Mucosa of rectum (tissue), 2 donors: ENCODE measurements around the gene MMP11.
"Not testable (repeated sequence)": the region's sequence is repeated elsewhere in the genome, so short reads cannot be mapped to it uniquely, and the experiment has no call there.

Experiments
- H3K27ac ChIP-seq, 2 donors: one replicate each; pipeline ENCODE4 v1.7.0; 2013; ENCODE audit warnings: inconsistent platforms in 2 of 2, low read depth in 2 of 2, low read length in 2 of 2
- H3K27me3 ChIP-seq, 2 donors: one replicate each; pipeline ENCODE4 v1.7.0; 2013; ENCODE audit warnings: low read length in 2 of 2; ENCODE audit not compliant: control insufficient read depth in 2 of 2, insufficient read depth in 2 of 2
- H3K36me3 ChIP-seq, 2 donors: one replicate each; pipeline ENCODE4 v1.7.0; 2013; ENCODE audit warnings: low read length in 2 of 2; ENCODE audit not compliant: control insufficient read depth in 2 of 2, insufficient read depth in 2 of 2
- H3K4me1 ChIP-seq, 2 donors: one replicate each; pipeline ENCODE4 v1.7.0; 2013; ENCODE audit warnings: low read length in 2 of 2, mild to moderate bottlenecking in 1 of 2; ENCODE audit not compliant: control insufficient read depth in 2 of 2, insufficient read depth in 2 of 2
- H3K4me3 ChIP-seq, 2 donors: one replicate each; pipeline ENCODE4 v1.7.0; 2013; ENCODE audit warnings: low read length in 2 of 2
- H3K9ac ChIP-seq, 2 donors: one replicate each; pipeline ENCODE4 v1.7.0; 2013; ENCODE audit warnings: low read length in 2 of 2, low read depth in 1 of 2, mild to moderate bottlenecking in 1 of 2
- H3K9me3 ChIP-seq, 2 donors: one replicate each; pipeline ENCODE4 v1.7.0; 2013; ENCODE audit warnings: low read length in 2 of 2; ENCODE audit not compliant: control insufficient read depth in 2 of 2
- donor health status: healthy.
- donor health status: Normal muscosa, but diverticular disease.

The MMP11 gene

DNA sequence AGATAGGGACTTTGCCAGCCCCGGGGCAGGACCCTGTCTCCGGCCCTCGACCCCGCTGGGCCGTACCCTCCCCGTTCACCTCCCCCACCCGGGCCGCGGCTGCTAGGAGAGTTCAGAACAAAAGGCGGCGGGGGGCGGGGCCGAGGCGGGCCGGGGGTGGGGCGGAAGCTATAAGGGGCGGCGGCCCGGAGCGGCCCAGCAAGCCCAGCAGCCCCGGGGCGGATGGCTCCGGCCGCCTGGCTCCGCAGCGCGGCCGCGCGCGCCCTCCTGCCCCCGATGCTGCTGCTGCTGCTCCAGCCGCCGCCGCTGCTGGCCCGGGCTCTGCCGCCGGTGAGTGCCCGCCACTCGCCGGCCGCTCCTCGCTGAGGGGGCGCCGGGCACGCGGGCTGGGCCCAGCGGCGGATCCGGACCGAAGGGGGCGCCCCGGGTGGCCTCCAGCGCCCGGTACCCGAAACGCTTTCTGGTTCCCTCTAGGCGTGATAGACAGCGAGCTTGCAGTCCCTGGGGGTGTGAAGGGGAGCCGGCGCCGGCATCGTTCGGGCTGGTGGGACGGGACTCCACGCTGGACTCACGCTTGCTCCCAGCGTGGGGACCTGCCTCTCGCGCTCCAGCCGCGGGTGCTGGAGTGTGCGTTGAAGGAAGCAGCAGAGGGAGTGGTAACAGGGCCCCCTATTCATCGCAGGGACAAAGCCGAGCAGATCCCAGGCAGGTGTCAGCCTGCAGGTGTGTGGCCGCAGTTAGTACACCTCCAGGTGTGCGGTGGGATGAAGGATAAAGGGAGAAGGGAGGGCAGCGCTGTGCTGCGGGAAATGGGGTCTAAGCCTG, at the start of gene MMP11:
Gene MMP11, plus strand, starts transcription at position 201 of the 825 bp plus-strand sequence. Its CDS starts 22 bp downstream, at position 223.
- Histone ChIP-seq H3K9ac (peak within 1 kb of the TSS; percentile 63 to 70), H3K4me1 (peaks cover 21 to 24% of the 10 kb centered on the region in 2 donors), H3K9me3 (no peaks in the 10 kb centered on the region), H3K27ac (peak within 1 kb of the TSS; percentile 23), H3K27me3 (peaks cover 0 to 6% of the 10 kb centered on the region in 2 donors), H3K36me3 (no peaks in the 10 kb centered on the region), H3K4me3 (peak within 1 kb of the TSS; percentile 62 to 65)

- not testable (repeated sequence) for H3K9ac ChIP-seq, H3K27ac ChIP-seq, H3K36me3 ChIP-seq, H3K27me3 ChIP-seq, H3K9me3 ChIP-seq, H3K4me1 ChIP-seq, H3K4me3 ChIP-seq
These were observed 44.5 kb upstream of the MMP11 start for GRCh38 chr22:23728108-23728507.

GRCh38 chr22:23737696-23738095, 35.0 kb upstream of the MMP11 start:
- H3K9ac ChIP-seq: no peak overlapping the region
- no peak overlapping the region for H3K27ac ChIP-seq
- H3K27me3 ChIP-seq: no peaks in the 10 kb centered on the region
- peaks cover 6% of the 10 kb centered on the region in 2 donors for H3K36me3 ChIP-seq
- H3K9me3 ChIP-seq: no peaks in the 10 kb centered on the region
- H3K4me3 ChIP-seq: no peak overlapping the region
- H3K4me1 ChIP-seq: no peaks in the 10 kb centered on the region

DNA sequence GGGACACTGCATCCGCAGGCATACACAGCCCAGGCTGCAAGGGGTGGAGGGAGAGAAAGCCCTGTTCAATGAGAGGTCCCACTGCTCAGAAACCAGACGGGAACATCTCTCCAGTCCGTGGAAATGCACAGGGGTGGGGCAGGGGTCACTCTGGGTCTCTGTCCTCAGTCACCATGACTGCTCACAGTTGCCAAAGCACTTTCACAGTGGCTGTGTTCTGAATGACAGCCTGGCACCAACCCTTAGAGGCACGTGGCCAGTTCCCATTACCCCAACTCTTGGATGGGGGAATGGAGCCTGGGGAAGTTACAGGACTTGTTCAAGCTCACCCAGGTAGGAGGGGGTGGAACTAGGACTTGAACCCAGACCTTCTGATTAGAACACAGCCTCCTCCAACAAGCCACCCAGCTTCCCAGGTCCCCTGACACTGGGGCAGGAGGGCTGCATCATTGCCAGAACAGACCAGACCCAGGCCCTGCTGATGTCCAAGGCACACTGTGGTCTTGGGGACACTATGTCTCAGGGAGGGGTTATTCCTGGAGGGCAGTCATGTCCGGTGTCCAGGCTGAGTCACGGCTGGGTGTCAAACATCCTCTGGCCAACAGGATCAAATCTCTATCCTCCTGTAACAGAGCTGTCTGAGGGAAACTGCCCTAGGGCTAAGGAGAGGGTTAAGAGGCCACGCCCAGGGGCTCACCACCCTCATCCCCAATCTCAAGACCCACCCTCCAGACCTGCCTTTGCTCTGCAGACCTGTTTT, 30.0 kb upstream of the MMP11 start:
- H3K27ac ChIP-seq: no peak overlapping the region
- no peaks in the 10 kb centered on the region for H3K27me3 ChIP-seq
- H3K36me3 ChIP-seq: peaks cover 25 to 28% of the 10 kb centered on the region in 2 donors
- H3K4me1 ChIP-seq: no peaks in the 10 kb centered on the region
- no peak overlapping the region for H3K4me3 ChIP-seq
- H3K9me3 ChIP-seq: no peaks in the 10 kb centered on the region
- no peak overlapping the region for H3K9ac ChIP-seq

GRCh38 chr22:23743303-23743705, 29.3 kb upstream of the MMP11 start:
- no peaks in the 10 kb centered on the region for H3K27me3 ChIP-seq
- H3K36me3 ChIP-seq: peaks cover 25 to 28% of the 10 kb centered on the region in 2 donors
- H3K9ac ChIP-seq: no peak overlapping the region
- no peak overlapping the region for H3K27ac ChIP-seq
- H3K4me3 ChIP-seq: no peak overlapping the region
- H3K9me3 ChIP-seq: no peaks in the 10 kb centered on the region
- H3K4me1 ChIP-seq: no peaks in the 10 kb centered on the region

DNA sequence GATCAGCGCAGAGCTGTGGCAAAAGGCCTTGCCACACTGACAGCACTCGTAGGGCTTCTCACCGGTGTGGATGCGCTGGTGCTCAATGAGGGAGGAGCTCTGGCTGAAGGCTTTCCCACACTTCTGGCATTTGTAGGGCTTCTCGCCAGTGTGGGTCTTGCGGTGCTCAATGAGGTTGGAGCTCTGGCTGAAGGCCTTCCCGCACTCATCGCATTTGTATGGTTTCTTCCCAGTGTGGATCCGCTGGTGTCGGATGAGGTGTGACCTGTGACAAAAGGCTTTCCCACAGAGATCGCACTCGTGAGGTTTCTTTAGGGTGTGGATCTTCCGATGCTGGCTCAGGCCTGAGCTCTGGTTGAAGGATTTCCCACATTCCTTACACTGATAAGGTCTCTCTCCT, 28.6 kb upstream of the MMP11 start:
- no peak overlapping the region for H3K9ac ChIP-seq
- H3K27ac ChIP-seq: no peak overlapping the region
- H3K4me1 ChIP-seq: no peaks in the 10 kb centered on the region
- no peaks in the 10 kb centered on the region for H3K9me3 ChIP-seq
- H3K36me3 ChIP-seq: peaks cover 25 to 28% of the 10 kb centered on the region in 2 donors
- H3K27me3 ChIP-seq: no peaks in the 10 kb centered on the region
- H3K4me3 ChIP-seq: no peak overlapping the region

DNA sequence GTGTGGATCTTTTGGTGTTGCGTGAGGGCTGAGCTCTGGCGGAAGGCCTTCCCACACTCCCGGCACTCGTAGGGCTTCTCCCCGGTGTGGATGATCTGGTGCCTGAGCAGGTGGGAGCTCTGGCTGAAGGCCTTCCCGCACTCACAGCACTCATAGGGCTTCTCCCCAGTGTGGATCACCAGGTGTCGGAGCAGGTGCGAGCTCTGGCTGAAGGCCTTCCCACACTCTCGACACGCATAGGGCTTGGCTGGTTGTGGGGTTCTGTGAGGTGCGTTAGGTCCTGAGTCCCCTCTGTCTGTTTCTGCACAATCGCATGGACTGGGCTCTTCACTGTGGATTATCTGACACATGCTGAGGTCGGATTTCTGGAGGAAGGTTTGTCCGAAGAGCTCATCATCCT, 28.2 kb upstream of the MMP11 start:
- no peaks in the 10 kb centered on the region for H3K9me3 ChIP-seq
- no peaks in the 10 kb centered on the region for H3K27me3 ChIP-seq
- H3K9ac ChIP-seq: no peak overlapping the region
- peaks cover 25 to 28% of the 10 kb centered on the region in 2 donors for H3K36me3 ChIP-seq
- H3K4me1 ChIP-seq: no peaks in the 10 kb centered on the region
- H3K27ac ChIP-seq: no peak overlapping the region
- no peak overlapping the region for H3K4me3 ChIP-seq

- Histone ChIP-seq H3K36me3 (peaks cover 25 to 28% of the 10 kb centered on the region in 2 donors), H3K4me3 (no peak overlapping the region), H3K9ac (no peak overlapping the region), H3K9me3 (no peaks in the 10 kb centered on the region), H3K27ac (no peak overlapping the region), H3K27me3 (no peaks in the 10 kb centered on the region), H3K4me1 (peaks cover 4% of the 10 kb centered on the region in 2 donors)
These were observed 26.9 kb upstream of the MMP11 start for GRCh38 chr22:23745791-23746190.

DNA sequence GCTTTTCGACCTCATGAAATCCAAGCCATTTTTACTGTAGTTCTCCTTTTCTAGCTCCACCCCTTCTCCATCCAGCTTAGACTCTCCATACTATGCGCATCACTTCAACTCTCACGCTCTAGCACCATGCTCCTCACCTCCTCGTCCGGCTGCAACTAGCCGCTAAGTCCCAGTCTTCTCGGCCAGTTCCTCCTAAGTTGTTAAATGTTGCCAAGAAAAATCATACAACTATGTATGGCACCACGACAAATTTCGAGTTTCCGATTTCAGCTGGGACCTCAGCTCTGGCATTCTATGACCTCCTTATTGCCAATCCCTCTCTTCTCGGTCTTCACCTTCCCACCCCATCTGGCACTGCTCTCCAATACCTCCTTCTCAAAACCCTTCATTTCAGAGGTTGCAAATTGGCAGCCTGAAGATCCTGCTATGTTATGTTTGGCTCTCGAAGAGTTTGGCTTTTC, 22.8 kb upstream of the MMP11 start:
- Histone ChIP-seq H3K36me3 (peaks cover 1 to 3% of the 10 kb centered on the region in 2 donors), H3K4me1 (peaks cover 4 to 7% of the 10 kb centered on the region in 2 donors), H3K4me3 (peak overlapping the region in 1 of 2 donors; percentile 78), H3K9ac (no peak overlapping the region), H3K9me3 (no peaks in the 10 kb centered on the region), H3K27me3 (no peaks in the 10 kb centered on the region), H3K27ac (no peak overlapping the region)

DNA sequence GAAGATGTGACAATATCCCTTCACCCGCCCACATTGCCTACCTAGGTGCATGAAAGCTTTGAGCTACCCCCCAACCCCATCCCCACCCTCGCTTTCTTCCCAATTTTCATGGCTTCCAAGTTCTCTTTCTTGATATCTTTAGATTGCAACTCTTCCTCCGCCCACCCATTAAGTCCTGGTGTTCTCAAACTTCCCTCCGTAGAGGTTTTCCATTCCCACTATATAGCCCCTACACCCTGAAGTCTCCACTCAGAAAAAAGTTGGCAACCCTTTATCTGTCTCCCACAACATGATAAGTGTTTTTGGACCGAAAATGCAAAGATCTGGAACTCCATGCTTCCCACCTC, 22.3 kb upstream of the MMP11 start:
- peak overlapping the region; percentile 78 to 89 for H3K4me3 ChIP-seq
- peaks cover 4 to 7% of the 10 kb centered on the region in 2 donors for H3K4me1 ChIP-seq
- H3K27ac ChIP-seq: peak overlapping the region; percentile 69 to 88
- H3K27me3 ChIP-seq: no peaks in the 10 kb centered on the region
- no peaks in the 10 kb centered on the region for H3K36me3 ChIP-seq
- H3K9me3 ChIP-seq: no peaks in the 10 kb centered on the region
- peak overlapping the region; percentile 73 to 78 for H3K9ac ChIP-seq
